ENCODE measurements around the gene GPR17. TPM values are rescaled to one million over a fixed set of nuclear protein-coding genes. Genes with fewer than 3 reads are reported as not detected.

The GPR17 gene
- total RNA-seq, 2 experiments from 2014 or later: 0.22 TPM; not detected in 1

- no peaks in the 10 kb centered on the region; the same call in 1 of the 2 replicates for H3K9me3 ChIP-seq (ENCODE audit: low read length)
- CTCF ChIA-PET (ENCODE audit: unreplicated experiment): interaction anchor here (0.6 kb wide), 1 partner anchor 24 kb away, joined by 3 read pairs; no protein-coding TSS in a partner anchor
- H3K4me1 ChIP-seq (ENCODE audit: insufficient read depth, low read length, poor library complexity, severe bottlenecking): no peaks in the 10 kb centered on the region
- no peaks in the 10 kb centered on the region for H4K20me1 ChIP-seq (ENCODE audit: insufficient read depth, low read length)
- no TSS peak for BruUV-seq (replicated peaks)
- TF ChIP-seq EZH2phosphoT487 (IDR thresholded peaks at IDR 0.05; ENCODE audit: borderline replicate concordance, low read depth, low read length): no peak
- TF ChIP-seq CTCF (conservative IDR thresholded peaks at IDR 0.05; ENCODE audit: low read length): no peak
- no peaks in the 10 kb centered on the region for H3K9me2 ChIP-seq (ENCODE audit: insufficient read depth, low read length)
- POLR2A ChIA-PET: no interaction called here
- H2AFZ ChIP-seq (ENCODE audit: low read length): no peak overlapping the region
- no peak overlapping the region for H3K4me2 ChIP-seq (ENCODE audit: low read length)
- no peak for DNase-seq (ENCODE audit: low spot score)
- no peaks in the 10 kb centered on the region for H3K79me2 ChIP-seq (ENCODE audit: insufficient read depth, low read depth, low read length)
- H3K27ac ChIP-seq (ENCODE audit: low read depth, low read length, poor library complexity, severe bottlenecking): no peak overlapping the region
- no peak overlapping the region for H3K4me3 ChIP-seq (ENCODE audit: low read depth, low read length, poor library complexity, severe bottlenecking)
- H3K36me3 ChIP-seq (ENCODE audit: insufficient read depth, low read length): no peaks in the 10 kb centered on the region
- intact Hi-C loops (cut with micrococcal nuclease; ENCODE audit: unreplicated experiment): no loop called here
Observed at GRCh38 chr2:127655209-127656073, 9.5 kb downstream of the GPR17 start.

GRCh38 chr2:127656569-127657231, 10.7 kb downstream of the GPR17 start:
- H2AFZ ChIP-seq (ENCODE audit: low read length): no peak overlapping the region
- POLR2A ChIA-PET: interaction anchor here (0.6 kb wide), 1 partner anchor 144 kb away, joined by 5 read pairs; no protein-coding TSS in a partner anchor
- H3K9me3 ChIP-seq (ENCODE audit: low read length): no peaks in the 10 kb centered on the region; the same call in 1 of the 2 replicates
- no peaks in the 10 kb centered on the region for H3K4me1 ChIP-seq (ENCODE audit: insufficient read depth, low read length, poor library complexity, severe bottlenecking)
- H3K4me3 ChIP-seq (ENCODE audit: low read depth, low read length, poor library complexity, severe bottlenecking): no peak overlapping the region
- no peak for DNase-seq (ENCODE audit: low spot score)
- no peaks in the 10 kb centered on the region for H4K20me1 ChIP-seq (ENCODE audit: insufficient read depth, low read length)
- H3K9me2 ChIP-seq (ENCODE audit: insufficient read depth, low read length): no peaks in the 10 kb centered on the region
- H3K79me2 ChIP-seq (ENCODE audit: insufficient read depth, low read depth, low read length): no peaks in the 10 kb centered on the region
- BruUV-seq (replicated peaks): no TSS peak
- TF ChIP-seq EZH2phosphoT487 (IDR thresholded peaks at IDR 0.05; ENCODE audit: borderline replicate concordance, low read depth, low read length): no peak
- no peak for TF ChIP-seq CTCF (conservative IDR thresholded peaks at IDR 0.05; ENCODE audit: low read length)
- H3K27ac ChIP-seq (ENCODE audit: low read depth, low read length, poor library complexity, severe bottlenecking): no peak overlapping the region
- intact Hi-C loops (cut with micrococcal nuclease; ENCODE audit: unreplicated experiment): no loop called here
- CTCF ChIA-PET (ENCODE audit: unreplicated experiment): interaction anchor here (0.6 kb wide), 1 partner anchor 26 kb away, joined by 3 read pairs; no protein-coding TSS in a partner anchor
- H3K36me3 ChIP-seq (ENCODE audit: insufficient read depth, low read length): no peaks in the 10 kb centered on the region
- H3K4me2 ChIP-seq (ENCODE audit: low read length): no peak overlapping the region

Measured in OCI-LY7 (cell line).